ENCODE data around the gene GPR42.
"Not testable (repeated sequence)": the region's sequence is repeated elsewhere in the genome, so short reads cannot be mapped to it uniquely, and the experiment has no call there.

The GPR42 gene

GRCh38 chr19:35346193-35347052 is 24.4 kb upstream of the GPR42 start:
- no peak overlapping the region for H3K4me3 ChIP-seq (ENCODE audit: low read depth, low read length)

GRCh38 chr19:35347171-35347929 is 23.5 kb upstream of the GPR42 start, which contains the start of gene FFAR1:
Gene FFAR1, plus strand, starts transcription at chr19:35347902. Its CDS starts 3,650 bp downstream, at chr19:35351552.
- no peak within 1 kb of the TSS for H3K4me3 ChIP-seq (ENCODE audit: low read depth, low read length)

GRCh38 chr19:35347930-35348298 is 23.0 kb upstream of the GPR42 start:
- no peak overlapping the region for H3K4me3 ChIP-seq (ENCODE audit: low read depth, low read length)

DNA sequence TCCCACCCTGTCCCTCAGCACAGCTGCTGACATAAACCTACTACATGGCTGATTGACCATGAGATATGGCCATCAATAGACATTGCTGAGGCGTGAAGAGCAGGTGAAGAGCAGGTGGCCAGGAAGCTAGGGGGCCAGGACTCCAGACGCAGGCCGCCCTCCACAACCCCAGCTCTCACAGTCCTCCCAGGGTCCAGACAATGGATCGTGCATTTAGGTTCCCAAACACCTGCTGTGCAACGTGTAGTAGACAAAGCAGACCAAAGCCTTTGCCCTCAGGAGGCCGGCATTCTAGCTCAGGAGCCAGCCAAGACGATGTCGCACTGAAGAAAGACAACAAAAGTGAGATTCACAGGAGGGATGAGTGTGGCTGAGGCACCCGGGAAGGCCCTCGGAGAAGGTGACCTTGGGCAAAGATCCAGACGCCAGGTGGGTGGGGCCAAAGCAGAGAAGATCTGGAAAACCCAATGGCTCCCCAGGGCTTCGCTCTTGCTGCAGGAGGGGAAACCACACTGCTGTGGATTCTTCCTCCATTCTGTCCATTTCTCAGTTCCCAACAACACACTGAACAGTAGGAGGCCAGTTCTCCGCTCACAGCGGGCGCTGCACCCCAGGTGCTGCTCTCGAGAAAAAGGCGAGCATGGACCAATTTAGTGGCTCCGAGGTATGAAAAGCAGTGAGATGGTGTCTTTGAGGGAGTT is 21.8 kb upstream of the GPR42 start:
- H3K4me3 ChIP-seq (ENCODE audit: low read depth, low read length): no peak overlapping the region

- no peak overlapping the region for H3K4me3 ChIP-seq (ENCODE audit: low read depth, low read length)
Observed at GRCh38 chr19:35349614-35350521, 21.0 kb upstream of the GPR42 start.

GRCh38 chr19:35350591-35350990 is 20.3 kb upstream of the GPR42 start:
- no peak overlapping the region for H3K4me3 ChIP-seq (ENCODE audit: low read depth, low read length)

DNA sequence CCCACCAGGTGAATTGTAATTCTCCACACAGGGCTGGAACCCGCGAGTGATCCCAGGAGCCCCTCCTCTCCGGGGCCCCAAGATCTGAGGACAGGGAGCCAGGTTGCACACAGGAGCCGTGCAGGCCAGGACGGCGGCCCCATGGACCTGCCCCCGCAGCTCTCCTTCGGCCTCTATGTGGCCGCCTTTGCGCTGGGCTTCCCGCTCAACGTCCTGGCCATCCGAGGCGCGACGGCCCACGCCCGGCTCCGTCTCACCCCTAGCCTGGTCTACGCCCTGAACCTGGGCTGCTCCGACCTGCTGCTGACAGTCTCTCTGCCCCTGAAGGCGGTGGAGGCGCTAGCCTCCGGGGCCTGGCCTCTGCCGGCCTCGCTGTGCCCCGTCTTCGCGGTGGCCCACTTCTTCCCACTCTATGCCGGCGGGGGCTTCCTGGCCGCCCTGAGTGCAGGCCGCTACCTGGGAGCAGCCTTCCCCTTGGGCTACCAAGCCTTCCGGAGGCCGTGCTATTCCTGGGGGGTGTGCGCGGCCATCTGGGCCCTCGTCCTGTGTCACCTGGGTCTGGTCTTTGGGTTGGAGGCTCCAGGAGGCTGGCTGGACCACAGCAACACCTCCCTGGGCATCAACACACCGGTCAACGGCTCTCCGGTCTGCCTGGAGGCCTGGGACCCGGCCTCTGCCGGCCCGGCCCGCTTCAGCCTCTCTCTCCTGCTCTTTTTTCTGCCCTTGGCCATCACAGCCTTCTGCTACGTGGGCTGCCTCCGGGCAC is 19.3 kb upstream of the GPR42 start:
- H3K4me3 ChIP-seq (ENCODE audit: low read depth, low read length): no peak overlapping the region

GRCh38 chr19:35352177-35352447 is 18.8 kb upstream of the GPR42 start:
- no peak overlapping the region for H3K4me3 ChIP-seq (ENCODE audit: low read depth, low read length)

DNA sequence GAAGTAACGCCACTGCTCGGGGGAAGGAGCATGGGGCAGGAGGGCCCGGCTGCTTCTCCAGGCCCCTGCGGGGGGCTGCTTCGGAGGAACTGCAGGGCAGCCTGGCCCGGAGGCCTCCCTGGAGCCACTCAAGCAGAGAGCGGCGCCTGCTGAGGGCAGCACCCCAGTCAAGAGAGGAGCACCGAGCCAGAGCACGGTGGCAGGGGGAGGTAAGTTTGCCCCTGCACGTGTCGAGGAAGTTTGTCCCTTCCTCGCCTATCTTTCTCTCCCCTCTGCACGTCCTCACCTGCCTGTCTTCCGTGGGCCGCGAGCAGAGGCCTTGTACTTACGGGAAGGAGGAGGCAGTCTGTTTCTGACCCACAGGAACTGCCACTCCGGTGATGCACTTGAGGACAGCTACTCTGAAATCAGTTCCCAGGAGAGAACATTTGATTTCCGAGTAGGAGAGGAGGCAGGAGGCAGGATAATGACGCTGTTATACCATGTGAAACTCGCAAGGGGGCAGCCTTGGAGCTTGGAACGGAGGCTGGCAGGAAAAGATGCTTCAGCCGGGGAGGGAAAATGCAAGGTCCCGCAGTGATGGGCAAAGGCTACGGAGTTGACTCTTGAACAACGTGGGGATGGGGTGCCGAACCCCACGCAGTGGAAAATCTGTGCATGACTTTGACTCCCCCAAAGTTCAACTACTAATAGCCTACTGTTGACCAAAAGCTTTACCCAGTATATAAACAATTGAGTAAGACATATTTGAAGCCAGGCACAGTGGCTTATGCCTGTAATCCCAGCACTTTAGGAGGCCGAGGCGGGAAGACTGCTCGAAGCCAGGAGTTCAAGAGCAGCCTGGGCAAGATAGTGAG is 18.2 kb upstream of the GPR42 start:
- H3K4me3 ChIP-seq (ENCODE audit: low read depth, low read length): no peak overlapping the region

GRCh38 chr19:35353635-35354034 is 17.2 kb upstream of the GPR42 start:
- no peak overlapping the region for H3K4me3 ChIP-seq (ENCODE audit: low read depth, low read length)

DNA sequence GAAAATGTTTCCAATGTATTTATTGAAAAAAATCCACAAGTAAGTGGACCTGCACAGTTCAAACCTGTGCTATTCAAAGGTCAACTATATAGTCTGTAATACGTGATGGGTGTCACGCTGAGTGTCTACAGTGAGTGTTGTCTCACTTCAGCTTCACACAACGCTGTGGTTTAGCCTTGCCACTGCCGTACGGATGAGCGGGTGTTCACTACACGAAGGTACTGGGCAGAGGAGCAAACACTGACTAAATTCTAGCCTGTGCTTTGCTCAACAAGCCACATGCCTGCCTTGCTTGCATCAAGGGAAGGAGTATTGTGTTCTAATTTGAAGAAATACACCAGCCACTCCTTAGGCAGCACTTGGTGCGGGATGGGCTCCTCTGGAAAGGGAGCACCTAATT is 16.0 kb upstream of the GPR42 start:
- no peak overlapping the region for H3K4me3 ChIP-seq (ENCODE audit: low read depth, low read length)

DNA sequence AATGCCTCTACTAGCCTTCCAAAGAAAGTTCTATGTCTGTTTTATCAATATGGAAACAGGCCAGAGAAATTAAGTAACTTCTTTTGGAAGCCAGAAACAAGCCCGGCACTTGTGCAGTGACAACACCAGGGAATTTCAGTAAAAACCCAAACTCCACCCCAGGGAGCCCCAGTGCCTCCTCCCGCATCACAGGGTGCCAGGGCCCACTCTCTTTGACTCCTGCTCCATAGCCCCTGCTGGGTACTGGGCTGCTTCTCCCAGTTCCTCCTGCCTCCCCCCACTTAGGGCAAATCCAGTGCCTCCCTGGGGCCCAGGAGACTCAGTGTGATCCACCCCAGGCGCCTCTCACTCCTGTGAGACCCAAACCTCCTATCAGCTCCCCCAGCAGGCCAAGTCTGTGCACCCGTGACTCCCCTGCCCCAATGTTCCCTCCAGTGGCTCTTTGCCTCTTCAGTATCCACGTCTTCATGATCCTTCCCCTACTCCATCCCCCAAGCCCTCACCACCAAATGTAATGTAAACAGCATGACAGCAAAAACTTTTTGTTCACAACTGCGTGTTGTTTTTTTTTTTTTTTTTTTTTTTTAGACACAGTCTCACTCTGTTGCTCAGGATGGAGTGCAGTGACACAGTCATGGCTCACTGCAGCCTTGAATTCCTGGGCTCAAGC is 14.9 kb upstream of the GPR42 start:
- H3K4me3 ChIP-seq (ENCODE audit: low read depth, low read length): no peak overlapping the region

DNA sequence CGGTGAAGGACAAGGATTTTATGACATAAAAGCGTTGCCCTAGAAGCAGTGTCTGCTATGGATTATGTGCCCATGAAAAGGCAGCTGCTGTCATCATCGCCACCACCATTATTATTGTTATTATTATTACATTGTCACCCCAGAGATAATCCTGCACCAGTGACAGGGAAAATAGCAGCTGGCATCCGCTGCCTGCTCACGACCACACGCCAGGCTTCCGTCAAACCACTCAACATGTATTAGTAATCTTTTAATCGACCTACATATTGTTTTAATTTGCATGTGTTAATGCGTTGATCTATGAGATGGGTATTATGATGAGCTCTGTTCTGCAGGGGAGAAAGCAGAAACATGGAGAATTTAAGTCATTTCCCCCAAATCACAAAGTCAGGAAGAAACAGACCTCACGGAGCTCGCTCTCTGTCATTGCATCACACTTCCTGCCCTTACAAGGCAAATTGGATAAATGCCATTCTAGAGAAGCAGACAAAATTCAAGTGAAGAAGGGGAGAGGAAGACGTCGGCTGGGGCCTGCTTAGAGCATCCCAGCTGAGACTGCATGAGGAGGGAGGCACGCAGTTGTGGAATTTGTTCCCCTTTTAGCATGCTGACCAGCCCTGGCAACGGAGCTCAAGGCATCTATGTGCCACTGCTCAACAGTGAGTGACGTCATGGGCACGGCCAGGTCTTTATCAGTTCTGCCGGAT is 12.8 kb upstream of the GPR42 start, which contains the start of gene FFAR3:
Gene FFAR3, plus strand, starts transcription at position 594 of the 707 bp plus-strand sequence. CDS start 431 bp downstream, outside the sequence.
- no peak within 1 kb of the TSS for H3K4me3 ChIP-seq (ENCODE audit: low read depth, low read length)

DNA sequence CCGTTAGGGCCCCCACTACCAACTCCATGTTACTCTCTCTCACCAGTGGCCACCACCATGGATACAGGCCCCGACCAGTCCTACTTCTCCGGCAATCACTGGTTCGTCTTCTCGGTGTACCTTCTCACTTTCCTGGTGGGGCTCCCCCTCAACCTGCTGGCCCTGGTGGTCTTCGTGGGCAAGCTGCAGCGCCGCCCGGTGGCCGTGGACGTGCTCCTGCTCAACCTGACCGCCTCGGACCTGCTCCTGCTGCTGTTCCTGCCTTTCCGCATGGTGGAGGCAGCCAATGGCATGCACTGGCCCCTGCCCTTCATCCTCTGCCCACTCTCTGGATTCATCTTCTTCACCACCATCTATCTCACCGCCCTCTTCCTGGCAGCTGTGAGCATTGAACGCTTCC is 12.0 kb upstream of the GPR42 start:
- H3K4me3 ChIP-seq (ENCODE audit: low read depth, low read length): not testable (repeated sequence)

GRCh38 chr19:35359395-35359794 is 11.5 kb upstream of the GPR42 start:
- not testable (repeated sequence) for H3K4me3 ChIP-seq (ENCODE audit: low read depth, low read length)

DNA sequence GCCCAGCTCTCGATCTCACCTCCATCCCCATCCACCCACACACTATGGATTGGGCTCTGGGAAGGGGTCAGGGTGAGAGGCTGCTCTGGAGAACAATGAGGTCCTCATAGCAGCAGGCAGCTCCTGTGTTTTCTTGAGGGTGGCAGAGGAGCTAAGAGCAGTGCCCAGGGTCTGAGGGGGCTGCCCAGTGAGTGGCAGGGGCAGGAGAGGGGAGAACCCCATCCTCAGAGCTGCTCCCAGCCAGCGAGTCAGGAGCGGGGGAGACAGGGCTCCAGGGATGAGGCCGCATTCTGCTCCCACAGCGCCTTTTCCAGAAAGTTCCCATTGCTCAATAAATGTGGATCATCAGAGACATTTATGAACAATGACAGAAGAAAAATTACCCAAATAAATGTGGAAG is 10.8 kb upstream of the GPR42 start:
- H3K4me3 ChIP-seq (ENCODE audit: low read depth, low read length): not testable (repeated sequence)

DNA sequence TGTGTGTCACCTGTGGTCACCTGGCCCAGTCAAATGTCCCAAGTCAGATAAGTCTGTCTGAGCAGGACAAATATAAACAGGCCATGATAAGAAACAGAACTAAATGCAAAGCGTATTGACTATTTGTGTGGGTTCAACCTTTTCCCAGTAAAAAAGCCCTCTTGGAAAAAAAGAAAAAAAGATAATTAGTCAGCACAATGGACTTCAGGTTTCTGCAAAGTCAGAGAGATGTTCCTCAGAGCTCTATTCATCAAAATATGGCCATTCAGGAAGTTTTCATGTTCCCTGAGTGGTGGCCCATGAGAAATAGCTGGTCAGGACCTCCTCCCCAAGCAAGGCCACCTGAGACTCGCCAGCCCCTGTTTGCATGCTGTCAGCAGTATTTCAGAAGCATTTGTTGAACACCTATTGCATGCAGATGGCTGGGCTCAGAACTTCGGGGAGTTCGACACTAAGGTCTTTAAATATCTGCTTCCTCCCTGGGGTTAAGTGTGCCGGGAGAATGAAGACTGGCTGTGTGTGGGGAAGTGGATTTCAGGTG is 9.9 kb upstream of the GPR42 start:
- H3K4me3 ChIP-seq (ENCODE audit: low read depth, low read length): no peak overlapping the region
